GM21360 (cell line): ENCODE results near the gene HMGCS2.

Experiments
- ATAC-seq: cut with Tn5 transposase; IDR thresholded peaks from one replicate; pipeline ENCODE4 v1.9.1; 2021; ENCODE audit warnings: mild to moderate bottlenecking, moderate library complexity; ENCODE audit not compliant: unreplicated experiment

The HMGCS2 gene

GRCh38 chr1:119768778-119769177, at the start of gene HMGCS2:
HMGCS2 (minus strand) TSS chr1:119768905; CDS start chr1:119768844, 61 bp downstream.
- no peak for ATAC-seq

- ATAC-seq = no peak
Observed at GRCh38 chr1:119818181-119818580, 49.5 kb upstream of the HMGCS2 start.

DNA sequence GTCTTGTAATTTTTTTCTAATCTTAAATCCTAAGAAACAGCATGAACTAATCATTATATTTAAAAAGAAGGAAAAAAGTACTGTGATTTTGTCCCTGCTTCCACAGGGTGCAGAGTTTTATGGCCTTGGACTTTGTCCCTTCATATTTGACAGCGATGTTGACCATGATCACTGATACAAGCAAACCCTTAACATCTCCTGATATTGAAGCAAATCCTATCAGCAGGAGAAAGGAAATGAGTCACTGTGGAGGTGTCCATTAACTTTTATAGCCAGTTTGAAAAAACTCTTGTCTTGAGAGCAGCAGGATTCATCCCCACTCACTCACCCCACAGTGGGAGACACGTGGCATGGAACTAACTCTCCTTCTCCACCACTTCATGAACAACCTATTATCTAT, 47.7 kb upstream of the HMGCS2 start:
- no peak for ATAC-seq

DNA sequence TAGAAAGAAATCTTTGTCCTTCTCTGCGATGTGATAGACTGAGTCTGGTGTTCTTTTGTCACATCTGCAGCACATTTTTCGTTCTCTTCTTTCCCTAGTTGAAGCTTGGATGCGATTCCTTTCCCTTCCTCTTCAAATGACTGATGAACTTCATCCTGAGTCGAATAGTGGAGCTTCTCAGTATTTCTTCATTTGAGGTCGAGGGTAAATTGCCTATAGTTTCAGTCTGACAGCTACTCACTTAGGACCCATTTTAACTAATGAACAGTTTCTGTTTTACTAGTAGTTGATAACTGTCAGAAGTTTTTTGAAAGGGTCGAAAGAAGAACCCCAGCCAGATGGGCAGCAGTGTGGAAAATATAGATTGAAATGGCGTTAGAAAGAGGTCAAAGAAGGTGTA, 47.2 kb upstream of the HMGCS2 start:
- ATAC-seq = no peak

GRCh38 chr1:119815361-119815760, 46.7 kb upstream of the HMGCS2 start:
- no peak for ATAC-seq

- ATAC-seq = no peak
Observed at GRCh38 chr1:119814288-119814687, 45.6 kb upstream of the HMGCS2 start.

DNA sequence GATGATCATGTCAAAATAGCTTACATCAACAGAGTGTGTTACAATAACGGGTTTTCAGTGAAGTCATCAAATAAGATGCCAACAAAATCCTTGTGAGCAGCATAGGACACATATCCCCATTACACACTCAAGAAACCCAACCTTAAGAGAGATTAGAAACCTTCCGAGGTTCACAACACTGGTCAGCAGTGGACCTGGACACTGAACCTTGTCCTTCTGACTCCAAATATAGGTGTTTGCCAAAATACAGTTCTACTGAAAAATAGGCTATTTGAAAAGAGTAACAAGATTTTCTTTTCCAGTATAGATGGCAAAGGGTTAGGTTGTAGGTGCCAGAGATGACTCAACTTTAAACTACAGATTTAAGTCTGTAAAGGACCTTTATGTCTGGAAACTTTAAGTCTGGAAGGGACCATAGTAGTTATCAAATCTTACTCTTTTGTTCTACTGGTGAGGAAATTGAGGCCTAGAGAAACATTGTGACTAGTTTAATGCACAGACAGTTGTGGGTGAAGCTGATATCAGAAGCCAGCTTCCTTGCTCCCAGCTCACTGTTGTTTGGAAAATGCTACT, 43.4 kb upstream of the HMGCS2 start:
- ATAC-seq = no peak

DNA sequence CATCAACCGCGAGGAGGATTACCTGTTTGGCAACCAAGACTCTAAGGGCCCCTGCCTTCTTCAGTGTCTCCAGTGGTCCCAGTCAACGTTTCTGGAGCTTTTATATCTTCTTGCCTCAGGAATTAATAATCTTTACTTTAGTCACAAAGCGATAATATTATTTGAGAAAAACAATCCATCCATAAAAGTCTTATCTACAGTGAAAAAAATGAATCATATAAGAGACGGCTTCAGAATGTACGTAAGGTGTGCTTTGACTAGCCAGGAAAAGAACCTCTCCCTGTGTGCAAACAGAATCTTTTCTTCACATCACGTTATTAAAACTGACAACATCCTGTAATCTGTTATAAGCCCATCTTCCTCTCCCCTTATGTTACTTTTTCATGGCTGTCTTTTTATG, 42.7 kb upstream of the HMGCS2 start, which contains the start of gene REG4:
Gene REG4 (minus strand): TSS at position 74 of the 400 bp plus-strand sequence. CDS start 2,691 bp downstream, outside the sequence.
- no peak for ATAC-seq

- ATAC-seq = peak; percentile 71
Observed at GRCh38 chr1:119808972-119809550, 40.4 kb upstream of the HMGCS2 start.

DNA sequence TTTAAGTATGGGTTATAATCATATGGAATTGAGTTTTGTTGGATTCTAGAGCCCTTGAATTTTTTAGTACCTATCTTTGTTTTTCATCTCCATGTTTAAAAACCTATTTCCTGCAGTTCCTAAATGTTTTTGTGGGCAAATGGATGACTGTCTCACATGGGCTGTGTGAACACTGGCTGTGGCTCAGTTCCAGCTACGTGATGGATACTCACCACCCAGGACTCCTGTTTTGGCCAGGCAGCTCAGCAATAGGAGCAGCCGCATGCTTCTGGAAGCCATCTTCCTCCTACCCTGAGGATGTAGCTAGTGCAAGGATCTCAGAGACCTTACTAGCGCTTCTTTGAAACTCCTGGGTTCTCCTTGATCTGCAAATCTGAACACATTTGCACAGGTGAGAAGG, 39.8 kb upstream of the HMGCS2 start:
- ATAC-seq = no peak

- ATAC-seq = no peak
Observed at GRCh38 chr1:119806489-119806888, 37.8 kb upstream of the HMGCS2 start.

DNA sequence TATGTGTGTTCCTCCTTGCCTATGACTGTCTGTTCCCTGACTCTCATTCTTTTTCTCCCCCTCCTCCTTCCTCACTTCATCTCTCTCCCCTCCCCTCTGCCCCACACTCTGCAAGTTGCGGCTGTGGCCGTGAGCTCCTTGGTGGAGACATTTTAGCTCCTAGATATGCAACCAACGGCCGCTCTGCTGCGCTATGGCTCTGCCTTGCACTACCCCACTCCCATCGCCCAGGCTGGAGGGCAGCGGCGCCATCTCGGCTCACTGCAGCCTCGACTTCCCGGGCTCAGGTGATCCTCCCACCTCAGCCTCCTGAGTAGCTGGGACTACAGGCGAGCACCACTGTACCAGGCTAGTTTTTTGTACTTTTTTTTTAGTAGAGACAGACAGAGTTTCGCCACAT, 37.0 kb upstream of the HMGCS2 start:
- no peak for ATAC-seq

GRCh38 chr1:119805247-119805646, 36.5 kb upstream of the HMGCS2 start:
- no peak for ATAC-seq

- ATAC-seq = no peak
Observed at GRCh38 chr1:119799599-119800177, 31.0 kb upstream of the HMGCS2 start.

DNA sequence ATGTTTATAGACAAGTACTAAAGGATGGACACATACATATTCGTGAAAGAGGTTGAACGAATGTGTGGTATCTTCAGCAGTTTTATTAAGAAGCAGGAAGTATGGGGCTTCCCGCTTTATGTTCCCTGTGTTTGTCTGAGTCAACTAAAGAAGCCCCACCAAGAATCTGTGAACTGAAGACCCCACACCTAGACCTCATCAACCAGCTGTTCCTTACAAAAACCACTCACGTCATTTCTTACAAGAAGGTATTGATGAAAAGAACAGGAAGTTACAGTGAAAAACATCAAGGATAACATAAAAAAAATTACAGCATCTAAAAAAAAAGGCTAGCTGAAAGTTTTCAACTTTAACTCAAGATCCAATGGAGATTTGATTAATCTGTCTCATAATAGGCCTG, 30.3 kb upstream of the HMGCS2 start:
- no peak for ATAC-seq

- no peak for ATAC-seq
Observed at GRCh38 chr1:119797606-119798005, 28.9 kb upstream of the HMGCS2 start.

DNA sequence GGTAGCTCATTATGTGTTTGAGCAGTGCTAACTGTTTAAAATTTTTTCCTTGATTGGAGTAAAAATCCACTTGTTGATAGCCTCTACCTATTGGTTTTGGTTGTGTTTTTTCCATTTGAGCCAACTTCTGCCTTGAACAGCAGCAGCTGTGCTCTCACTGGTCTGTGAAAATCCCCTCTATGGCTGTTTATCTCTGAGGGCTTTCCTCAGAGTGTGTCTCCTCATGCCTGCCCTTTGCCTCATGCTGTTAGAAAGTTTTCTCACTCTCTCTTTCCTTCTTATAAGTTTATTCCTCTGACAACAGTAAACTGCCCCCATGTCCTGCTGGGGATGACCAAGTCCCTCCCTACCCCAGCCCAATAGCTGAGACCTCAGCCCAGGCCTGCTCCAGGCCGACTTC, 28.5 kb upstream of the HMGCS2 start:
- no peak for ATAC-seq

- no peak for ATAC-seq
Observed at GRCh38 chr1:119795261-119796200, 26.8 kb upstream of the HMGCS2 start.

DNA sequence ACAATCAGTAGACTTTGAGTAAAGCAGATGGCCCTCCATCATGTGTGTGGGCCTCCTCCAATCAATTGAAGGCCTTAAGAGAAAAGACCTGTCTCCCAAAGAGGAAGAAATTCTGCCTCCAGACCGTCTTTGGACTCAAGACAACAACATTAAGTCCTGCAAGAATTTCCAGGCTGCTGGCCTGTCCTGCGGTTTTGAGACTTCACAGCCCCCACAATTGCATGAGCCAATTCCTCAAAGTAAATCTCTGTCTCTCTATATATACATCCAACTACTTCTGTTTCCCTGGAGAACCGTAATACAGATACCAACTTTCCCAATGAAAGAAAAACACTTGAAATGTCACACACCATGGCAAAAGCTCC, 26.2 kb upstream of the HMGCS2 start:
- no peak for ATAC-seq

DNA sequence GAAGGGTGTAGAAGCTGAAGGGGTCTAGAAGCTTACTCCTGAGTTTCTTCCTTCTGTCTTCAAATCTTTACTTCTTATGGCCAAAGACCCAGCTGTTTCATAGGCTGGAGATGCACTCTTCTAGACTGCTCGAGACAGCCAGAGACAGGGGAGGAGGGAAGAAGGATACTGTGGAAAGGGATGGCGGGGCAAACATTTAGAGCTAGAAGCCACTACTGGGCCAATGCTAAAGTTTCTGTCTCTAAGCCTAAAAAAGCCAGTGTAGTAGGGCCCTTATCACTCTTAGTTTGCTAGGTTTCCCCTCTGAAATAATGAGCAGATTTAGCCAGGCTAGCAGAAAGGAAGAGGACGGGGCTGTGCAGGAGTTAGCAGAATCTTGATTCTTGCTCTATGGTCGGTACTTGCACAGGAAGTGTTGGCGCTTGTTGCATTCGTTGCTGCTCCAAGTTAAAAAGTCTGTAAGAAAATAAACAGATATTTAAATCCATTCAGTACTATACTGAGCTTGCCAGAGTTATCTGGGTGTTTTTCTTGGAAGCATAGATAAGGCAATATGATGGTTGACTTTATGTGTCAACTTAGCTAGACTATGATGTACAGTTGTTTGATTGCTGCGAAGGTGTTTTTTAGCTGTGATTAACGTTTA, 25.6 kb upstream of the HMGCS2 start:
- ATAC-seq = no peak

DNA sequence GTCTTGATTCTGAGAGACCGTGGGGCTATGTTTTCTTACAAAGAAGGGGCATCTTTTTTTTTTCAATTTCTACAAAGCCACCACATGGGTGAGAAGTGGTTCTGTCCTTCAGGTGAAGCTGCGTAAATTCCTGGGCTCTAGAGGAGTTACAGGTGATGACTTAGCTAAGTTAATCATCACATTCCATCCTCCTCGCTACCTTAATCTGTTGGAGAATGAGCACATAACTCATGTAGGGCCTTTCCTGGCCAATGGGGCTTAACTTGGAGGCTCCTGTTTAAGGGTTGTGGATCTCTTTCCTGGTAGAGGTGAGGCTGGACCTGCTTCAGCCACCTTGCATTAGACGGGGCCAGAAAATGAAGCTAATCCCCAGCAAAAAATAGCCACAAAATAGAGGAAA, 22.7 kb upstream of the HMGCS2 start:
- no peak for ATAC-seq
